Measurements from ENCODE around the gene KRT6B. TPM values are rescaled to one million over a fixed set of nuclear protein-coding genes. Genes with fewer than 3 reads are reported as not detected.
A peak's percentile ranks its signal among the peaks of the same experiment; 100 is the strongest.

The KRT6B gene
- polyA plus RNA-seq, 1 donor (not counting 4 experiments of a cell fraction or from before 2014, with no cell fraction given) = 2,016 TPM

DNA sequence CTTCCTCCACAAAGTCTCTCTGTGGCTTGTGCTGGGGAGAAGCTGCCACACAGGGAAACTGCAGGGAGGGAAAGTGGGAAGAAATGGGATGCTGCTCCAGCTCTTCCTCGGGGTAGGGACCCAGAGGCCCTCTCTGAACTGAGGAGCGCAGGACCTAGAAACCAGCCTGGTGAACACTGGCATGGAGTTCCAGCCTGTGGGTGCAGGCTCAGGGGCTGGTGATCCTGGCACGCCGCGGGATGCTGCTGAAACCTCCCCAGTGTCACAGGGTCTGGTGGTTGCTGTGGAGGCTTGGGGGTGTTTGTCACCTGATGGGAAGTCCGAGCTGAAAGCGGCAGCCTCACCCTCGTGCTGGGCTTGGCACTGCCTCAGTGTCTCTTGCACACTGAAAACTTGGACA, 12.5 kb downstream of the KRT6B start:
- H3K9me1 ChIP-seq (ENCODE audit: control insufficient read depth, extremely low read depth, insufficient read depth, low read length) = no peaks in the 10 kb centered on the region
- FAIRE-seq = no peak
- peaks cover 0 to 2% of the 10 kb centered on the region in 2 experiments for H3K36me3 ChIP-seq (ENCODE audit: control insufficient read depth in 2 of 2, extremely low read depth in 1 of 2, insufficient read depth in 2 of 2, low read length in 2 of 2)
- DNase-seq (ENCODE audit: low read depth, low spot score) = no peak
- dilution Hi-C loops (cut with MboI; ENCODE audit: extremely low pct_ligation_motif_present, low sequenced_read_pairs) = no loop called here
- H4K20me1 ChIP-seq (ENCODE audit: control insufficient read depth, extremely low read depth, insufficient read depth, low read length) = no peaks in the 10 kb centered on the region
- H3K79me2 ChIP-seq (ENCODE audit: control insufficient read depth, insufficient read depth, low read length) = peaks cover 2% of the 10 kb centered on the region
- H3K4me3 ChIP-seq (ENCODE audit: control insufficient read depth in 2 of 3, extremely low read depth in 1 of 3, insufficient read depth in 2 of 3, low read depth in 1 of 3, low read length in 3 of 3) = no peak overlapping the region
- TF ChIP-seq EZH2 (IDR thresholded peaks at IDR 0.05; ENCODE audit: low read length) = no peak
- TF ChIP-seq, protein P1, sequence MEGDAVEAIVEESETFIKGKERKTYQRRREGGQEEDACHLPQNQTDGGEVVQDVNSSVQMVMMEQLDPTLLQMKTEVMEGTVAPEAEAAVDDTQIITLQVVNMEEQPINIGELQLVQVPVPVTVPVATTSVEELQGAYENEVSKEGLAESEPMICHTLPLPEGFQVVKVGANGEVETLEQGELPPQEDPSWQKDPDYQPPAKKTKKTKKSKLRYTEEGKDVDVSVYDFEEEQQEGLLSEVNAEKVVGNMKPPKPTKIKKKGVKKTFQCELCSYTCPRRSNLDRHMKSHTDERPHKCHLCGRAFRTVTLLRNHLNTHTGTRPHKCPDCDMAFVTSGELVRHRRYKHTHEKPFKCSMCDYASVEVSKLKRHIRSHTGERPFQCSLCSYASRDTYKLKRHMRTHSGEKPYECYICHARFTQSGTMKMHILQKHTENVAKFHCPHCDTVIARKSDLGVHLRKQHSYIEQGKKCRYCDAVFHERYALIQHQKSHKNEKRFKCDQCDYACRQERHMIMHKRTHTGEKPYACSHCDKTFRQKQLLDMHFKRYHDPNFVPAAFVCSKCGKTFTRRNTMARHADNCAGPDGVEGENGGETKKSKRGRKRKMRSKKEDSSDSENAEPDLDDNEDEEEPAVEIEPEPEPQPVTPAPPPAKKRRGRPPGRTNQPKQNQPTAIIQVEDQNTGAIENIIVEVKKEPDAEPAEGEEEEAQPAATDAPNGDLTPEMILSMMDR (optimal IDR thresholded peaks at IDR 0.05 in 1 of 3, IDR thresholded peaks at IDR 0.05 in 1 of 3, conservative IDR thresholded peaks at IDR 0.05 in 1 of 3; ENCODE audit: extremely low read depth in 1 of 3, insufficient read depth in 2 of 3, low read length in 3 of 3) = no peak
- H3K9me3 ChIP-seq (ENCODE audit: control insufficient read depth, low read depth, low read length) = no peaks in the 10 kb centered on the region
- no peak overlapping the region for H3K4me2 ChIP-seq (ENCODE audit: control insufficient read depth, extremely low read depth, insufficient read depth, low read depth, low read length)
- H3K27me3 ChIP-seq (ENCODE audit: control insufficient read depth, extremely low read depth, insufficient read depth, low read length) = no peaks in the 10 kb centered on the region
- H2AFZ ChIP-seq (ENCODE audit: control insufficient read depth, low read length) = no peak overlapping the region
- peak overlapping the region; percentile 97 for H3K27ac ChIP-seq (ENCODE audit: control insufficient read depth, insufficient read depth, low read length)
- H3K4me1 ChIP-seq (ENCODE audit: control insufficient read depth, extremely low read depth, insufficient read depth, low read length) = peaks cover 93% of the 10 kb centered on the region
- H3K9ac ChIP-seq (ENCODE audit: control insufficient read depth, extremely low read depth, insufficient read depth, low read length) = no peak overlapping the region

GRCh38 chr12:52438305-52439301, 13.3 kb downstream of the KRT6B start:
- dilution Hi-C loops (cut with MboI; ENCODE audit: extremely low pct_ligation_motif_present, low sequenced_read_pairs) = no loop called here

More at GRCh38 chr12:52438305-52439301, 13.3 kb downstream of the KRT6B start:
- H2AFZ ChIP-seq (ENCODE audit: control insufficient read depth, low read length) = no peak overlapping the region
- H3K9me1 ChIP-seq (ENCODE audit: control insufficient read depth, extremely low read depth, insufficient read depth, low read length) = no peaks in the 10 kb centered on the region
- FAIRE-seq (peak; percentile 74), DNase-seq (ENCODE audit: low read depth, low spot score) (no peak)
- H3K36me3 ChIP-seq (ENCODE audit: control insufficient read depth in 2 of 2, extremely low read depth in 1 of 2, insufficient read depth in 2 of 2, low read length in 2 of 2) = peaks cover 0 to 2% of the 10 kb centered on the region in 2 experiments
- no peaks in the 10 kb centered on the region for H3K9me3 ChIP-seq (ENCODE audit: control insufficient read depth, low read depth, low read length)
- H3K4me2 ChIP-seq (ENCODE audit: control insufficient read depth, extremely low read depth, insufficient read depth, low read depth, low read length) = peak overlapping the region; percentile 22
- no peaks in the 10 kb centered on the region for H3K27me3 ChIP-seq (ENCODE audit: control insufficient read depth, extremely low read depth, insufficient read depth, low read length)
- H3K4me1 ChIP-seq (ENCODE audit: control insufficient read depth, extremely low read depth, insufficient read depth, low read length) = peaks cover 96% of the 10 kb centered on the region
- H3K27ac ChIP-seq (ENCODE audit: control insufficient read depth, insufficient read depth, low read length) = peak overlapping the region; percentile 41
- peak overlapping the region; percentile 28 for H3K9ac ChIP-seq (ENCODE audit: control insufficient read depth, extremely low read depth, insufficient read depth, low read length)
- no peaks in the 10 kb centered on the region for H4K20me1 ChIP-seq (ENCODE audit: control insufficient read depth, extremely low read depth, insufficient read depth, low read length)
- TF ChIP-seq, protein P1 (optimal IDR thresholded peaks at IDR 0.05 in 1 of 3, IDR thresholded peaks at IDR 0.05 in 1 of 3, conservative IDR thresholded peaks at IDR 0.05 in 1 of 3; ENCODE audit: extremely low read depth in 1 of 3, insufficient read depth in 2 of 3, low read length in 3 of 3) = no peak
- no peak for TF ChIP-seq EZH2 (IDR thresholded peaks at IDR 0.05; ENCODE audit: low read length)
- peaks cover 2% of the 10 kb centered on the region for H3K79me2 ChIP-seq (ENCODE audit: control insufficient read depth, insufficient read depth, low read length)
- H3K4me3 ChIP-seq (ENCODE audit: control insufficient read depth in 2 of 3, extremely low read depth in 1 of 3, insufficient read depth in 2 of 3, low read depth in 1 of 3, low read length in 3 of 3) = no peak overlapping the region

Data from keratinocyte (primary cell).